K562 (cell line): ENCODE measurements around the gene AQP2. TPM values are rescaled to one million over a fixed set of nuclear protein-coding genes. Genes with fewer than 3 reads are reported as not detected.
A peak's percentile ranks its signal among the peaks of the same experiment; 100 is the strongest.

ENCODE experiments used
- ATAC-seq: fragments of 200-7000 bp; cut with Tn5 transposase; 3 replicates; pipeline ENCODE4 v1.9.1; 2020; ENCODE audit warnings: moderate library complexity
- BruUV-seq: library from RNA; stranded (reverse); fragments of 400-500 nt; replicated peaks from 2 replicates; lab custom pipeline; 2021; lab: Mats Ljungman, UMichigan
- CTCF ChIA-PET: fragments of 300-600 bp; formaldehyde crosslinking; extraction: SDS; loops from one replicate; lab custom pipeline; 2021; ENCODE audit warnings: low intra/inter-chr PET ratio; lab: Yijun Ruan, JAX
- POLR2A ChIA-PET: fragments of 300-600, 350-650 bp; sonication (Branson Sonifier 250); formaldehyde crosslinking; extraction: SDS; loops from one replicate; lab custom pipeline; 2021; ENCODE audit warnings: antibody characterized with exemption, inconsistent platforms; lab: Yijun Ruan, JAX
- DNase-seq, 4 experiments: peaks; one replicate each; pipeline versions ENCODE4 v3.0.0 to v3.0.0-alpha.2; 2011 to 2018; ENCODE audit warnings: low spot score in 3 of 4, mixed read lengths in 3 of 4; ENCODE audit errors: extremely low read depth in 1 of 4
- FAIRE-seq: peaks from 2 replicates; lab custom pipeline; 2011; peaks lifted over from hg19 to GRCh38; lab: Jason Lieb, UNC
- H2AFZ ChIP-seq: 2 replicates; pipeline ENCODE4 v1.6.0; 2011; ENCODE audit warnings: low read depth, low read length, control low read depth, inconsistent platforms
- H3K27ac ChIP-seq: fragments of 200-600 bp; 3 replicates; pipeline ENCODE4 v1.8.0; 2011; ENCODE audit warnings: low read depth, mild to moderate bottlenecking, control low read depth, inconsistent platforms, low read length, moderate library complexity, mixed read lengths; ENCODE audit errors: extremely low read depth
- H3K27me3 ChIP-seq, 2 experiments: fragments of 300-600 bp in 1 of 2; 2 replicates in 1 of 2; 3 replicates in 1 of 2; pipeline versions ENCODE4 v1.6.0 to v1.8.0; 2011; ENCODE audit warnings: inconsistent platforms in 2 of 2, low read length in 2 of 2, mild to moderate bottlenecking in 1 of 2, mixed read lengths in 1 of 2, moderate library complexity in 1 of 2; ENCODE audit not compliant: control insufficient read depth in 2 of 2, insufficient read depth in 2 of 2
- H3K36me3 ChIP-seq: fragments of 300-600 bp; 3 replicates; pipeline ENCODE4 v1.8.0; 2011; ENCODE audit warnings: mild to moderate bottlenecking, low read length, inconsistent platforms; ENCODE audit not compliant: control insufficient read depth, insufficient read depth
- H3K4me1 ChIP-seq, 2 experiments: fragments of 200-600 bp in 1 of 2; replicated peaks in 1 of 2; 2 replicates in 1 of 2; 3 replicates in 1 of 2; pipeline versions ENCODE4 v1.5.1 to v1.8.0; 2011; ENCODE audit warnings: inconsistent platforms in 2 of 2, low read length in 2 of 2, mild to moderate bottlenecking in 1 of 2, mixed read lengths in 1 of 2, moderate library complexity in 1 of 2; ENCODE audit not compliant: control insufficient read depth in 2 of 2, insufficient read depth in 2 of 2
- H3K4me2 ChIP-seq: 2 replicates; pipeline ENCODE4 v1.6.1; 2011; ENCODE audit warnings: low read length, control low read depth, inconsistent platforms, mixed read lengths; ENCODE audit not compliant: insufficient read depth
- H3K4me3 ChIP-seq: fragments of 200-600 bp; sonication (generic), shearing (Covaris generic); 2 replicates; pipeline ENCODE4 v1.5.1; 2016; ENCODE audit warnings: control low read depth, inconsistent platforms
- H3K79me2 ChIP-seq: fragments of 200-600 bp; 3 replicates; pipeline ENCODE4 v1.8.0; 2011; ENCODE audit warnings: low read length, inconsistent platforms; ENCODE audit not compliant: control insufficient read depth, insufficient read depth
- H3K9ac ChIP-seq, 2 experiments: 2 replicates each; pipeline versions ENCODE4 v1.6.0 to v1.6.1; 2011; ENCODE audit warnings: low read depth in 2 of 2, low read length in 2 of 2, control low read depth in 1 of 2, inconsistent platforms in 1 of 2, mild to moderate bottlenecking in 1 of 2, mixed read lengths in 1 of 2; ENCODE audit not compliant: insufficient read depth in 1 of 2
- H3K9me1 ChIP-seq: one replicate; pipeline ENCODE4 v1.6.0; 2011; ENCODE audit warnings: inconsistent platforms, mild to moderate bottlenecking, low read length, moderate library complexity; ENCODE audit not compliant: control insufficient read depth, insufficient read depth
- H3K9me3 ChIP-seq: replicated peaks from 2 replicates; pipeline ENCODE4 v1.5.1; 2011; ENCODE audit warnings: low read depth, low read length, inconsistent platforms; ENCODE audit not compliant: control insufficient read depth, insufficient read depth
- H4K20me1 ChIP-seq: replicated peaks from 2 replicates; pipeline ENCODE4 v1.6.1; 2011; ENCODE audit warnings: low read length, inconsistent platforms, mixed read lengths; ENCODE audit not compliant: control insufficient read depth, insufficient read depth
- EZH2 ChIP-seq: IDR thresholded peaks from 2 replicates; pipeline ENCODE4 v1.6.1; 2012; ENCODE audit warnings: low read depth, mild to moderate bottlenecking, inconsistent platforms, low read length, borderline replicate concordance
- NR2C2 ChIP-seq, 2 experiments: fragments of 200-800 bp in 1 of 2; sonication (Bioruptor generic) in 1 of 2; sonication (generic) in 1 of 2; formaldehyde crosslinking in 1 of 2; IDR thresholded peaks; 2 replicates each; pipeline versions ENCODE4 v1.6.1 to v1.8.0; 2016 to 2022; ENCODE audit warnings: mild to moderate bottlenecking in 1 of 2, missing compliant biosample characterization in 1 of 2, missing genetic modification characterization in 1 of 2, missing genetic modification reagents in 1 of 2
- WGBS: fragments of 100-300 bp; shearing (Covaris generic); methylation state at CpG from one replicate; pipeline ENCODE4 v1.1.6; 2016; ENCODE audit warnings: low coverage, mixed read lengths; ENCODE audit not compliant: insufficient coverage; ENCODE audit errors: missing lambda C conversion rate; 5-methylcytosine and 5-hydroxymethylcytosine counted together
- in situ Hi-C: fragments of 300-500 bp; cut with MboI; formaldehyde crosslinking; loops from 4 replicates; pipeline ENCODE4 v1.15.0; 2018; ENCODE audit warnings: inconsistent platforms, mixed read lengths
- intact Hi-C: fragments of 100-400 bp; cut with micrococcal nuclease; formaldehyde crosslinking; loops from 2 replicates; pipeline ENCODE4 v1.14.2; 2022
- polyA plus RNA-seq, 8 experiments: library from polyadenylated mRNA; depleted of rRNA in 4 of 8; stranded (reverse) in 5 of 8; unstranded in 3 of 8; fragments of >200 nt; fragmentation: Nextera tagmentation in 2 of 8; fragmentation: Illumina TruSeq in 1 of 8; extraction: Ambion mirVana in 2 of 8; extraction: Trizol in 1 of 8; gene quantifications; 2 replicates each; pipeline versions ENCODE4 v1.2.1 to v1.2.3, GENCODE V29; 2011 to 2014; ENCODE audit warnings: inconsistent platforms in 1 of 8, missing spikeins in 1 of 8
- total RNA-seq, 7 experiments: library from RNA; depleted of rRNA in 6 of 7; stranded (reverse); fragments of >200 nt in 6 of 7; fragmentation: Illumina TruSeq in 2 of 7; extraction: Trizol in 2 of 7; gene quantifications; 2 replicates each; pipeline versions ENCODE4 v1.2.1 to v1.2.3, GENCODE V29; 2011 to 2021; ENCODE audit warnings: low replicate concordance in 1 of 7
- TF ChIP-seq, protein P1 (sequence below): fragments of 250-450 bp; sonication (Bioruptor Pico); IDR thresholded peaks from 2 replicates; pipeline ENCODE4 v1.4.0; 2020

Gene AQP2
- total and polyA plus RNA-seq, 9 of the 15 experiments (the other 6 are each of a cell fraction or from before 2014, with no cell fraction given), result not detected

DNA sequence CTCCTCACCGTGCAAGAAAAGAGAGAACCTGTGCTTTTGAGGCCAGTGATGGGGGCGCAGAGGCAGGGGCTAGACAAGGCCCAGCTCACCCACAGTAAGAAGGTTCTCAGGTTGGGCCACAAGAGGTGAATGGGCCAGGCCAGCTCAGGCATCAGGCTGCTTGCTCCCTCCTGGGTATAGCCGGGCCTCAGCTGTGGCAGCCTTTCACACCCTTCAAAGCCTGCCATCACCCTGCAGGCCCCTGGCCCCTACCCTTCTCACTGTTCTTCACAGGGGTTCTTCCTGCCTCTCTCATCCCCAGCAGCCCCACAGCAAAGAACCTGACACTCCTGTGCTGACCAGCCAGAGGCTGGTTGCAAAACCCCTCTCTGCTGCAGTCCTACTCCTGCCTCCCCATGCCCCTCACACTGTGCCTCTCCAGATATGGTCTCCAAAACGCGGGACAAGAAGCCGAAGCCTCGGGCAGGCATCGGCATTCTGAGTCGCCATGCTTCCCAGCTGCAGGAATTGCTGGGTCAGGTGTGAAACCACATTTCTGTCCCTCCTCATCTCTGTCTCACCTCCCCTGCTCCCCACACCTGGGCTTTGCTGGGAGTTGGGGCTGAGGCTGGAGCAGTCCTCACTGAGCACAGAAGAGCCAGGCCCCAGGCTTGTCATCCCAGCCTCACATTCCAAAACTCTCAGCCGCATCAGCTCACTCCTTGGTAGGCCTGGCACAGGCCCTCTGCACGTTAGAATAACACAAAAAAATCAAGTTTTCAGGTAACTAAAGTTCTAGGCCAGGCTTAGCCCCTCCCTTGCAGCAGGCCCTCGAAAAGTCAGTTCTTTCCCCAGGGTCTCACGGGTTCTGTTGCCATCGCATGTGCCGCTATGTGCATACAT lies 40.0 kb upstream of the AQP2 start:
- Histone ChIP-seq H3K9me3 (no peaks in the 10 kb centered on the region), H4K20me1 (no peaks in the 10 kb centered on the region), H3K79me2 (no peaks in the 10 kb centered on the region), H2AFZ (peak overlapping the region; percentile 78), H3K9me1 (no peaks in the 10 kb centered on the region), H3K4me3 (no peak overlapping the region)
- WGBS, result 74% methylated on average over 15 of the region's 15 CpGs
- BruUV-seq, result no TSS peak
- intact Hi-C loops, result loop anchor here (5.0 kb wide), 1 partner anchor 43 kb away; no protein-coding TSS in a partner anchor
- TF ChIP-seq, protein P1, sequence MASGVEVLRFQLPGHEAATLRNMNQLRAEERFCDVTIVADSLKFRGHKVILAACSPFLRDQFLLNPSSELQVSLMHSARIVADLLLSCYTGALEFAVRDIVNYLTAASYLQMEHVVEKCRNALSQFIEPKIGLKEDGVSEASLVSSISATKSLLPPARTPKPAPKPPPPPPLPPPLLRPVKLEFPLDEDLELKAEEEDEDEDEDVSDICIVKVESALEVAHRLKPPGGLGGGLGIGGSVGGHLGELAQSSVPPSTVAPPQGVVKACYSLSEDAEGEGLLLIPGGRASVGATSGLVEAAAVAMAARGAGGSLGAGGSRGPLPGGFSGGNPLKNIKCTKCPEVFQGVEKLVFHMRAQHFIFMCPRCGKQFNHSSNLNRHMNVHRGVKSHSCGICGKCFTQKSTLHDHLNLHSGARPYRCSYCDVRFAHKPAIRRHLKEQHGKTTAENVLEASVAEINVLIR, result no peak
- no peak for TF ChIP-seq EZH2
- TF ChIP-seq NR2C2 (CRISPR knock-in tag; IDR thresholded peaks at IDR 0.05), result no peak
- 0 out of 2 replicates have a peak, but pooled peaks have one; percentile 2 for TF ChIP-seq NR2C2 (tag; IDR thresholded peaks at IDR 0.05)
- TF ChIP-seq, all 486 proteins: peak for 1
- no peak for DNase-seq
- peak; percentile 10; the same call in 2 of the 3 replicates for ATAC-seq
- peaks cover 14 to 24% of the 10 kb centered on the region in 2 experiments; a peak in 4 of 5 replicates for H3K4me1 ChIP-seq
- peak overlapping the region in 1 of 2 experiments; percentile 76; a peak in 1 of 4 replicates for H3K9ac ChIP-seq
- ChIA-PET POLR2A (interaction anchor here (0.7 kb wide), 1 partner anchor 25 kb away, joined by 3 read pairs; no protein-coding TSS in a partner anchor), CTCF (no interaction called here)
- no peak overlapping the region for H3K4me2 ChIP-seq
- in situ Hi-C loops, result no loop called here
- H3K27me3 ChIP-seq, result no peaks in the 10 kb centered on the region; a peak in 1 of 5 replicates
- H3K27ac ChIP-seq, result no peak overlapping the region
- H3K36me3 ChIP-seq, result no peaks in the 10 kb centered on the region
- no peak for FAIRE-seq
